ES-I3 (cell line): Measurements from ENCODE around the gene SULT1E1.

Source experiments
- H3K36me3 ChIP-seq: 2 replicates; pipeline ENCODE4 v1.6.1; 2013; ENCODE audit warnings: mild to moderate bottlenecking, low read length, control low read depth, moderate library complexity; ENCODE audit not compliant: insufficient read depth
- H3K4me1 ChIP-seq: 2 replicates; pipeline ENCODE4 v1.6.1; 2013; ENCODE audit warnings: mild to moderate bottlenecking, control low read depth, low read length; ENCODE audit not compliant: insufficient read depth
- H3K9ac ChIP-seq: 2 replicates; pipeline ENCODE4 v1.6.1; 2013; ENCODE audit warnings: low read depth, mild to moderate bottlenecking, low read length, moderate library complexity
- H3K9me3 ChIP-seq: 2 replicates; pipeline ENCODE4 v1.6.1; 2013; ENCODE audit warnings: mild to moderate bottlenecking, low read length, moderate library complexity; ENCODE audit not compliant: control insufficient read depth, insufficient read depth

SULT1E1 gene

GRCh38 chr4:69799337-69799736 lies 60.6 kb downstream of the SULT1E1 start:
- H3K9ac ChIP-seq: no peak overlapping the region
- no peaks in the 10 kb centered on the region for H3K4me1 ChIP-seq

GRCh38 chr4:69793732-69794131 lies 66.2 kb downstream of the SULT1E1 start:
- H3K9ac ChIP-seq: no peak overlapping the region
- no peaks in the 10 kb centered on the region for H3K36me3 ChIP-seq
- H3K4me1 ChIP-seq: no peaks in the 10 kb centered on the region
- no peaks in the 10 kb centered on the region for H3K9me3 ChIP-seq

More at GRCh38 chr4:69799337-69799736, 60.6 kb downstream of the SULT1E1 start:
- Histone ChIP-seq H3K9me3 (no peaks in the 10 kb centered on the region), H3K36me3 (no peaks in the 10 kb centered on the region)
